SU-DHL-6 (cell line): ENCODE results near the gene MDN1.

Experiments
- H2AFZ ChIP-seq: fragments of 200-600 bp; sonication (generic); 2 replicates; pipeline ENCODE4 v1.6.1; 2014; ENCODE audit warnings: low read depth, mild to moderate bottlenecking, moderate library complexity, mixed read lengths, antibody characterized with exemption, low read length; ENCODE audit not compliant: severe bottlenecking
- H3F3A ChIP-seq: fragments of 200-600 bp; shearing (Covaris generic); 2 replicates; pipeline ENCODE4 v1.6.0; 2016; ENCODE audit warnings: antibody characterized with exemption, mild to moderate bottlenecking; ENCODE audit not compliant: insufficient read depth
- H3K27ac ChIP-seq: fragments of 200-600 bp; sonication (generic); 2 replicates; pipeline ENCODE4 v1.5.1; 2016; ENCODE audit warnings: low read depth, mild to moderate bottlenecking, low read length, moderate library complexity, mixed read lengths
- H3K27me3 ChIP-seq: fragments of 200-600 bp; sonication (generic), shearing (Covaris generic); 2 replicates; pipeline ENCODE4 v1.6.0; 2014; ENCODE audit warnings: mild to moderate bottlenecking, low read length
- H3K36me3 ChIP-seq: fragments of 200-600 bp; sonication (generic); 2 replicates; pipeline ENCODE4 v1.6.1; 2014; ENCODE audit warnings: mild to moderate bottlenecking, low read length, mixed read lengths
- H3K4me2 ChIP-seq: fragments of 300-600, 200-600 bp; shearing (Covaris generic), sonication (generic); 2 replicates; pipeline ENCODE4 v1.6.0; 2014; ENCODE audit warnings: low read length, low read depth, mild to moderate bottlenecking; ENCODE audit not compliant: poor library complexity, severe bottlenecking
- H3K4me3 ChIP-seq: fragments of 200-600 bp; sonication (generic); 2 replicates; pipeline ENCODE4 v1.5.1; 2014; ENCODE audit warnings: antibody characterized with exemption, low read length, mild to moderate bottlenecking, mixed read lengths; ENCODE audit not compliant: insufficient read depth, poor library complexity, severe bottlenecking
- H3K79me2 ChIP-seq: fragments of 200-600 bp; sonication (generic); 2 replicates; pipeline ENCODE4 v1.6.1; 2014; ENCODE audit warnings: mild to moderate bottlenecking, low read length, moderate library complexity; ENCODE audit not compliant: insufficient read depth
- H3K9ac ChIP-seq: fragments of 200-600 bp; sonication (generic); 2 replicates; pipeline ENCODE4 v1.7.0; 2014; ENCODE audit warnings: mild to moderate bottlenecking, low read length
- H3K9me2 ChIP-seq: fragments of 200-600 bp; sonication (generic); replicated peaks from 2 replicates; pipeline ENCODE4 v1.6.1; 2014; ENCODE audit warnings: low read length; ENCODE audit not compliant: insufficient read depth
- H3K9me3 ChIP-seq: fragments of 200-600 bp; sonication (generic); 2 replicates; pipeline ENCODE4 v1.6.1; 2014; ENCODE audit warnings: low read length, mixed read lengths; ENCODE audit not compliant: insufficient read depth
- H4K20me1 ChIP-seq: fragments of 200-600 bp; sonication (generic); 2 replicates; pipeline ENCODE4 v1.6.1; 2014; ENCODE audit warnings: low read depth, mild to moderate bottlenecking, antibody characterized with exemption, low read length, moderate library complexity, mixed read lengths
- EZH2phosphoT487 ChIP-seq: fragments of 200-600 bp; sonication (generic), shearing (Covaris generic); conservative IDR thresholded peaks from 2 replicates; pipeline ENCODE4 v1.6.1; 2018; ENCODE audit warnings: mild to moderate bottlenecking, antibody characterized with exemption, low read length, moderate library complexity, mixed read lengths
- TF ChIP-seq, protein P1 (sequence below): fragments of 200-600 bp; sonication (generic); IDR thresholded peaks from one replicate; pipeline ENCODE4 v1.5.1; 2017; ENCODE audit warnings: antibody characterized with exemption, mild to moderate bottlenecking, low read length, moderate library complexity; ENCODE audit not compliant: insufficient read depth, poor library complexity, severe bottlenecking

Gene MDN1

DNA sequence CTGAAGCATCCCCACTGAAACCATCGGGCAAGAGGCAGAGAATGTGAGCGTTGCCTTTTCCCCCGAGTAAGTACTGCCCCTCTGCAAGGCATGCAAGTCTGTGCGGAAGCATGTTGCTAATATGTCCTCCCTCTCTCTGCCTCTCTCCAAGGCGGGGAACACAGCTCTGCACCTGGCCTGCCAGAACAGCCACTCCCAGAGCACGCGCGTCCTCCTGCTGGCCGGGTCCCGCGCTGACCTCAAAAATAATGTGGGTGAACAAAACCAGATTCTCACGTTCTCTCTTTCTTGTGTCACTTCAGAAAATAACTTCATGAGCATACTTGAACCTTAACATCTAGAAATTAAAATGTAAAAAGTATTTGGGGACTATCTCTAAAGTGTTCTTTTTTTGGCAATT lies 207.5 kb downstream of the MDN1 start:
- Histone ChIP-seq H3K9me2 (no peaks in the 10 kb centered on the region), H3K79me2 (no peaks in the 10 kb centered on the region), H3K27me3 (no peaks in the 10 kb centered on the region), H3K27ac (no peak overlapping the region), H3K36me3 (no peaks in the 10 kb centered on the region), H3K9ac (no peak overlapping the region), H4K20me1 (no peaks in the 10 kb centered on the region), H3K9me3 (no peaks in the 10 kb centered on the region), H2AFZ (no peak overlapping the region), H3F3A (no peaks in the 10 kb centered on the region), H3K4me2 (no peak overlapping the region), H3K4me3 (no peak overlapping the region)
- no peak for TF ChIP-seq EZH2phosphoT487
- TF ChIP-seq, protein P1, sequence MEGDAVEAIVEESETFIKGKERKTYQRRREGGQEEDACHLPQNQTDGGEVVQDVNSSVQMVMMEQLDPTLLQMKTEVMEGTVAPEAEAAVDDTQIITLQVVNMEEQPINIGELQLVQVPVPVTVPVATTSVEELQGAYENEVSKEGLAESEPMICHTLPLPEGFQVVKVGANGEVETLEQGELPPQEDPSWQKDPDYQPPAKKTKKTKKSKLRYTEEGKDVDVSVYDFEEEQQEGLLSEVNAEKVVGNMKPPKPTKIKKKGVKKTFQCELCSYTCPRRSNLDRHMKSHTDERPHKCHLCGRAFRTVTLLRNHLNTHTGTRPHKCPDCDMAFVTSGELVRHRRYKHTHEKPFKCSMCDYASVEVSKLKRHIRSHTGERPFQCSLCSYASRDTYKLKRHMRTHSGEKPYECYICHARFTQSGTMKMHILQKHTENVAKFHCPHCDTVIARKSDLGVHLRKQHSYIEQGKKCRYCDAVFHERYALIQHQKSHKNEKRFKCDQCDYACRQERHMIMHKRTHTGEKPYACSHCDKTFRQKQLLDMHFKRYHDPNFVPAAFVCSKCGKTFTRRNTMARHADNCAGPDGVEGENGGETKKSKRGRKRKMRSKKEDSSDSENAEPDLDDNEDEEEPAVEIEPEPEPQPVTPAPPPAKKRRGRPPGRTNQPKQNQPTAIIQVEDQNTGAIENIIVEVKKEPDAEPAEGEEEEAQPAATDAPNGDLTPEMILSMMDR, result no peak

DNA sequence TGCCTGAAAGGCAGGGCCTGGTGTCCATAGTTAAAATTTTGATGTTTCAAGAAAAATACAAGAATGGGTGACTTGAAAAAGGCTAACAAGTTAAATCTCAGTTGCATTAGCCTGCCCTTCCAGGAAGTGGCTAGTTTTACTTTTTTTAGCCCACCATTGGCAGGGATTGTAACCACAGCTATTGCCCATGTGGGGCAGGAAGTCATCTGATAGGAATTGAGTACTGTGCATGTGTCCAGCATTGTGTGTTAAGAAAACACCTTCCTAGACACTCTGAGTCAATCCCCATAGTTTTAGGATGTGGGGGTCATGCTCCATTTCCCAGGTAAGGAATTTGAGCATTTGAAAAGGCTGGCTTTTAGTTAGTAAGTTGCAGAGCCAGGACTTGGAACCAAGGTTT lies 207.9 kb downstream of the MDN1 start:
- no peaks in the 10 kb centered on the region for H4K20me1 ChIP-seq
- no peak overlapping the region for H2AFZ ChIP-seq
- H3K27me3 ChIP-seq, result no peaks in the 10 kb centered on the region
- TF ChIP-seq EZH2phosphoT487, result no peak
- TF ChIP-seq, protein P1, result no peak
- no peak overlapping the region for H3K4me3 ChIP-seq
- no peaks in the 10 kb centered on the region for H3K79me2 ChIP-seq
- no peaks in the 10 kb centered on the region for H3F3A ChIP-seq
- no peaks in the 10 kb centered on the region for H3K36me3 ChIP-seq
- no peak overlapping the region for H3K27ac ChIP-seq
- no peak overlapping the region for H3K9ac ChIP-seq
- H3K4me2 ChIP-seq, result no peak overlapping the region
- H3K9me2 ChIP-seq, result no peaks in the 10 kb centered on the region
- H3K9me3 ChIP-seq, result no peaks in the 10 kb centered on the region

DNA sequence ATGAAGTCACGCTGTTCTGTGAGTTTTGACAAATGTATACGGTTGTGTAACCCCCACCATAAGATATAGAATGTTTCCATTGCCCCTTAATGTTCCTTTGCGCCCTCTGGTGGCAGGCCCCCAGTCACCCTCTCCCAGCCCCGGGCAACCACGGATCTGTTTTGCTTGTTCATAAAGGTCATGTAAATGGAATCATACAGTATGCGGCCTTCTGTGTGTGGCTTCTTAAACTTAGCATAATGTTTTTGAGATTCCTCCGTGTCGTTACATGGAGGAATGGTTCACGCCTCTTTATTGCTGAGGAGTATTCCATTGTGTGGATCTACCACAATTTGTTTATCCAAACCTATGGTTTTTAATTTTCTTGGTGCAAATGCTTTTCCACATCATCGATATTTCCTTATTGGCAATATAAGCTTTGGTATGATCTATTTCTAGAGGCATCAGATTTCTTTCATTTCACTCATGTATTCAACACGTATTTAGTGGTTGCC lies 209.4 kb downstream of the MDN1 start:
- Histone ChIP-seq H3K9ac (no peak overlapping the region), H3K9me2 (no peaks in the 10 kb centered on the region), H3K27me3 (no peaks in the 10 kb centered on the region), H3K4me2 (no peak overlapping the region), H3K4me3 (no peak overlapping the region), H3K79me2 (no peaks in the 10 kb centered on the region), H2AFZ (no peak overlapping the region), H4K20me1 (no peaks in the 10 kb centered on the region), H3K9me3 (no peaks in the 10 kb centered on the region), H3K27ac (no peak overlapping the region), H3K36me3 (no peaks in the 10 kb centered on the region), H3F3A (no peaks in the 10 kb centered on the region)
- TF ChIP-seq, protein P1, result peak; percentile 97
- no peak for TF ChIP-seq EZH2phosphoT487
